ENCODE results near the gene TRIP10. TPM values are rescaled to one million over a fixed set of nuclear protein-coding genes. Genes with fewer than 3 reads are reported as not detected.
A peak's percentile ranks its signal among the peaks of the same experiment; 100 is the strongest.

The TRIP10 gene
- total and polyA plus RNA-seq, 2 of the 13 experiments (the other 11 are each of a cell fraction or from before 2014, with no cell fraction given) = 32.5 to 33.2 TPM

GRCh38 chr19:6752256-6753177 lies 13.0 kb downstream of the TRIP10 start (continued):
- no peak for TF ChIP-seq XRCC5 (optimal IDR thresholded peaks at IDR 0.05; ENCODE audit: low read length)
- TF ChIP-seq PRDM15 (CRISPR knock-in tag; IDR thresholded peaks at IDR 0.05) = no peak; the same call in 1 of the 2 replicates
- no peak for TF ChIP-seq ZNF431 (CRISPR knock-in tag; IDR thresholded peaks at IDR 0.05; ENCODE audit: borderline replicate concordance, low read depth)
- TF ChIP-seq FOXK2 (IDR thresholded peaks at IDR 0.05) = no peak
- no peak for TF ChIP-seq RNF219 (CRISPR knock-in tag; IDR thresholded peaks at IDR 0.05)
- TF ChIP-seq ZNF652 (CRISPR knock-in tag; IDR thresholded peaks at IDR 0.05; ENCODE audit: borderline replicate concordance, low read depth) = no peak
- TF ChIP-seq ISL2 (CRISPR knock-in tag; IDR thresholded peaks at IDR 0.05) = no peak
- TF ChIP-seq, protein P1, sequence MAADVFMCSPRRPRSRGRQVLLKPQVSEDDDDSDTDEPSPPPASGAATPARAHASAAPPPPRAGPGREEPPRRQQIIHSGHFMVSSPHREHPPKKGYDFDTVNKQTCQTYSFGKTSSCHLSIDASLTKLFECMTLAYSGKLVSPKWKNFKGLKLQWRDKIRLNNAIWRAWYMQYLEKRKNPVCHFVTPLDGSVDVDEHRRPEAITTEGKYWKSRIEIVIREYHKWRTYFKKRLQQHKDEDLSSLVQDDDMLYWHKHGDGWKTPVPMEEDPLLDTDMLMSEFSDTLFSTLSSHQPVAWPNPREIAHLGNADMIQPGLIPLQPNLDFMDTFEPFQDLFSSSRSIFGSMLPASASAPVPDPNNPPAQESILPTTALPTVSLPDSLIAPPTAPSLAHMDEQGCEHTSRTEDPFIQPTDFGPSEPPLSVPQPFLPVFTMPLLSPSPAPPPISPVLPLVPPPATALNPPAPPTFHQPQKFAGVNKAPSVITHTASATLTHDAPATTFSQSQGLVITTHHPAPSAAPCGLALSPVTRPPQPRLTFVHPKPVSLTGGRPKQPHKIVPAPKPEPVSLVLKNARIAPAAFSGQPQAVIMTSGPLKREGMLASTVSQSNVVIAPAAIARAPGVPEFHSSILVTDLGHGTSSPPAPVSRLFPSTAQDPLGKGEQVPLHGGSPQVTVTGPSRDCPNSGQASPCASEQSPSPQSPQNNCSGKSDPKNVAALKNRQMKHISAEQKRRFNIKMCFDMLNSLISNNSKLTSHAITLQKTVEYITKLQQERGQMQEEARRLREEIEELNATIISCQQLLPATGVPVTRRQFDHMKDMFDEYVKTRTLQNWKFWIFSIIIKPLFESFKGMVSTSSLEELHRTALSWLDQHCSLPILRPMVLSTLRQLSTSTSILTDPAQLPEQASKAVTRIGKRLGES (CRISPR knock-in tag; IDR thresholded peaks at IDR 0.05; ENCODE audit: borderline replicate concordance) = no peak
- TF ChIP-seq ARNT (IDR thresholded peaks at IDR 0.05) = no peak
- TF ChIP-seq ZNF710 (CRISPR knock-in tag; IDR thresholded peaks at IDR 0.05; ENCODE audit: borderline replicate concordance) = peak; percentile 62; the same call in 1 of the 2 replicates
- 0 out of 2 replicates have a peak, but pooled peaks have one; percentile 28 for TF ChIP-seq MTF1 (CRISPR knock-in tag; IDR thresholded peaks at IDR 0.05)
- no peak for TF ChIP-seq ZNF496 (CRISPR knock-in tag; IDR thresholded peaks at IDR 0.05; ENCODE audit: insufficient replicate concordance)
- peak; percentile 35; the same call in 1 of the 2 replicates for TF ChIP-seq ZNF790 (CRISPR knock-in tag; IDR thresholded peaks at IDR 0.05; ENCODE audit: borderline replicate concordance)
- TF ChIP-seq E2F1 (CRISPR knock-in tag; IDR thresholded peaks at IDR 0.05) = no peak
- peak; percentile 47 for TF ChIP-seq IRX3 (CRISPR knock-in tag; IDR thresholded peaks at IDR 0.05; ENCODE audit: borderline replicate concordance, low read depth)
- TF ChIP-seq KDM4B (CRISPR knock-in tag; IDR thresholded peaks at IDR 0.05) = no peak

All from HepG2 (cell line).